HL-60 (cell line): ENCODE measurements around the gene UQCC3.

Experiments
- CTCF ChIP-seq: IDR thresholded peaks from one replicate; pipeline ENCODE4 v1.5.1; 2011; ENCODE audit warnings: low read length, control low read depth, inconsistent platforms; ENCODE audit not compliant: insufficient read depth
- SPI1 ChIP-seq: IDR thresholded peaks from 2 replicates; pipeline ENCODE4 v1.6.1; 2012; ENCODE audit warnings: low read depth, mild to moderate bottlenecking, borderline replicate concordance

- no peak for TF ChIP-seq CTCF
- no peak for TF ChIP-seq SPI1
Measured at GRCh38 chr11:62671236-62671607, 251 bp upstream of the UQCC3 start.
